ENCODE data around the gene RPS6KA1. TPM values are rescaled to one million over a fixed set of nuclear protein-coding genes. Genes with fewer than 3 reads are reported as not detected.
"Not testable (repeated sequence)": the region's sequence is repeated elsewhere in the genome, so short reads cannot be mapped to it uniquely, and the experiment has no call there.

RPS6KA1 gene
- 27.3 TPM for total RNA-seq

DNA sequence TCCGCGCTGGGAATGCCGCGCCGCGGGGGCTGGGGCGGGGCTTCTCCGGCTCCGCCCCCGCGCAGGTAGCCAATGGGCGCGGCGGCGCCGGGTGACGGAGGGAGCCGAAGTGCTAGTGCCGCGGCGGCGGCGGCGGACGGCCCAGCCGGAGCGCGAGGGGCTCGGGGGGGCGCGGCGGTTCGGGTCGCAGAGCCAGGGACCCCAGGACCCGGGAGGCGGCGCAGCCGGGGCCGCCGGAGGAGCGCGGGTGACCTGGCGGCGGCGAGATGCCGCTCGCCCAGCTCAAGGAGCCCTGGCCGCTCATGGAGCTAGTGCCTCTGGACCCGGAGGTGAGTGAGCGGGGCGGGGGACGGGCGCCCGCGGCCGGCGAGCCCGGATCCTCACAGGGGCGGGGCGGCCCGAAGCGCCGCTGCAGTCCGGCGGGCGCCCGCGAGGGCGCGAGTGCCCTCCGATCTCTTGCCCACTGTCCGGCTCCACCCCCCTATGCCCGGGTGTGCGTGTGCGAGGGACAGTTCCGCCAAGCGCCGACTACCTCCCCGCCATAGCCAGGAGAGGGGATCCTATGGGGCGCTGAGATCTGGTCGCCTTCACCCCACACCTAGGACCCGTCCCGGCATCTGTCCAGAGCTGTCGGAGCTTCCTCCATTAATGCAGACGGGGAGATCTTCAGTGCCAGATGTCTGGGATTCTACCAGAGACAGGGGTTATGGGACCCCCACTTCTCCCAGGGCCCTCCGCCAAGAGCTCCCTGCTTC, at the start of gene RPS6KA1:
Gene RPS6KA1, plus strand, starts transcription at position 107 of the 755 bp plus-strand sequence. Its CDS starts 160 bp downstream, at position 267.
- ATAC-seq: peak; percentile 25

DNA sequence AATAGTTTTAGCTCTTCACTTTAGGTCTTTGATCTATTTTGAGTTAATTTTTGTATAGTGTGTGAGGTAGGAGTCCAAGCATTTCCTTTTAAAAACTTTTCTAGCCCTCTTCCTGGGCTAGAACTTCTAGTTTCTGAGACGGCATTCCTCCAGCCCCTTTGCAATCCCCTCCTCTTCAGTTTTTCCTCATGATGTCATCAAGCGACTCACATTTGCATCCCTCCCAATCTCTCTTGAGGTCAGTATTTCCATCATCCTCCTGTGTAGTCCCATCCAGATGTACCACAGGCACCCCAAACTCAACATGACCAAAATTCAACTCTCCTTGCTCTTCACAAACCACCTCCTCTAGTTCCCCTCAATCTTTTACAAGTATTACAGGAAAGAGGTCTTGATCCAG, 46.6 kb upstream of the RPS6KA1 start:
- ATAC-seq: no peak

DNA sequence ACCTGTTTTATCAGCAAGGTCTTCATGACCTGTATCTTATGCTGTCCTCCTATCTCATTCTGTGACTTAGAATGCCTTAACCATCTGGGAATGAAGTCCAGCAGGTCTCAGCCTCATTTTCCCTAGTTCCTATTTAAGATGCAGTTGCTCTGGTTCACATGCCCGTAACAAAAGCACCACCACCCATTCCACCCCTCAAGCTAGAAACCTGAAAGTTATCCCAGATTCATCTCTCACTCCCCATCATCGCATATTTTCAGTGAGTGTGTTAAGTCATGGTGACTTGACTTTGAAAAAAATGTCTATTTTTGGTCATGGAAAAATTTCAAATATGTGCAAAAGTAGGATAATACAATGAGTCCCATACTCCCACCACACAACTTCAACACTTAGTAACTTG, 45.6 kb upstream of the RPS6KA1 start:
- no peak for ATAC-seq

DNA sequence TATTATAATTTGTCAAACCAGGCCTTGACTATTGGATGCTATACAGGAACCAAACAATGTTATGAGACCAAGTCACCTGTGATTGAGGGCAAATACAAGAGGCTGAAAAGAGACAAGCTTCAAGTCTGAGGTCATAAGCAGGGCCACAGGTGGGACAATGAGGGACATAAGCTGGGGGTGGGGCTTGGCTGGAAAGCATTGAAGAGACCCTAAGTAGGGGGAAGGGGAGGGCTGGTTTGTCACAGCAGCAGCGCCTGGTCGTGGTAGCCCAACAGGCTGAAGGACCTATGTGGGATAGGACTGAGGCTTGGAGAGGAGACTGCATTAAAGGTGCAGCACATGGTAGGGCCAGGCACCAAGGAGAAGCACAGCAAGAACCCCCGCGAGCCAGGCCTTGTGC, 39.4 kb upstream of the RPS6KA1 start:
- no peak for ATAC-seq

DNA sequence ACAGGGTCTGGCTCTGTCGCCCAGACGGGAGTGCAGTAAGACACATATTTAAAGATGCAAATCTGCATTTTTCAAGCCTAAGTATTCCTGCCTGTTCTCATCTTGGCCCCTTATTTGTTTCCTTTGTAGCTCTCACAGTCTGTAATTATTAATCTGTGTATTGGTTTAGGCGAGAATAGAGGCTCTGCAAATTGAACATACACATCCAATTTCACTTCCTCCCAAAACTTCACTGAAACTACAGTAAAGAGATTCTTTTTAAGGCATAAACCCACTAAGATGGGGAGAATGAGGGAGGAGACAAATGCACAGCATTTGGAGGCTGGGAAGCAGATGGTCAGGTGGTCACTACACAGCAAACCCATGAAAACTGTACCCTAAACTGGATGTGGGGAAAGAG, 36.3 kb upstream of the RPS6KA1 start:
- no peak for ATAC-seq

DNA sequence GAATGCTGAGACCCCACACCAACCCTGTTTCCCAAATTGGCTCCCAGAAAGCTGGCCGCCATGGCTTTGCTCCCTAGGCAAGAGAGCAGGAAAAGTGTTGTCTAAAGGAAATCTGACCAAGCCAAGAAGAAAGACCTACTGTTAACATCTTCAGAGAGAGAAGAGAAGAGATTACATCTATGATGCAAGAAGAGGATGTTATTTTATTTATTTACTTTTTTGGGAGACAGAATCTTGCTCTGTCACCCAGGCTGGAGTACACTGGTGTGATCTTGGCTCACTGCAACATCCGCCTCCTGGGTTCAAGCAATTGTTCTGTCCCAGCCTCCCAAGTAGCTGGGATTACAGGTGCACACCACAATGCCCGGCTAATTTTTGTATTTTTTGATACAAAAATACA, 35.6 kb upstream of the RPS6KA1 start:
- no peak for ATAC-seq

DNA sequence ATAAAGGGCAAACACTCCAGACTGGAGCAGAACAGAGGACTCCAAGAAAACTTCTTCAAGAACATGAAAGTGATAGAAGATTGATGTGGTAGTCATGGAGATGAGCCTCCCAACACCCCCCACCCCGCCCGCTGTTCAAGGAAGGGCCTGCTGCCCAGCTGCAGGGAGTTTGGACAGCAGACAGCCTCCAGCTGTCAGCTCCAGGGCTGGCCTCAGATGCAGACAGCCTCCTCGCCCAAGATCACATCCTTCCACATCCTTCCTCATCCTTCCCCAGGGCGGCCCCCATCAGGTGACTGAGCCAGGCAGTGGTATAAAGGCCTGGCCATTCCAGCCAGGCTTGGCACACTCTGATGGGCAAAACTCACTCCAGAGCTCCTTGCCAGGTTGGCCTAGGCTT, 32.7 kb upstream of the RPS6KA1 start:
- ATAC-seq: no peak

DNA sequence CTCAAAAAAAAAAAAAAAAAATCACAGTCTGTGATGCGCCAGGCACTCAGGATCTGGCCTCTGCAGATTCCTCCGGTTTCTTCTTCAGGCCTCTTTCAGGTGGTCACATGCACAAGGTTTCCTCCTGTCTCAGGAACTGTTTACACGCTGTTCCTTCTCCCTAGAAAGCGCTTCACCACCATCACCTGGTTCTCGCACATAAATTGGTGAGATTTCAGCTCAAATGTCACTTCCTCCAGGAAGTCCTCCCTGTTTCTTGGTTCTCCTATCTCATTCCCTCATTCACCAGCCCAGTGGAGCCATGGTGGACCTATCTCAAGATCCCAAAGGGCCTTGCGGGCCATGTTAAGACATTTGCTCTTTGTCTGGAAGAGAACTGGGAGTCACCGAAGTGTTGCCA, 30.7 kb upstream of the RPS6KA1 start:
- ATAC-seq: no peak

DNA sequence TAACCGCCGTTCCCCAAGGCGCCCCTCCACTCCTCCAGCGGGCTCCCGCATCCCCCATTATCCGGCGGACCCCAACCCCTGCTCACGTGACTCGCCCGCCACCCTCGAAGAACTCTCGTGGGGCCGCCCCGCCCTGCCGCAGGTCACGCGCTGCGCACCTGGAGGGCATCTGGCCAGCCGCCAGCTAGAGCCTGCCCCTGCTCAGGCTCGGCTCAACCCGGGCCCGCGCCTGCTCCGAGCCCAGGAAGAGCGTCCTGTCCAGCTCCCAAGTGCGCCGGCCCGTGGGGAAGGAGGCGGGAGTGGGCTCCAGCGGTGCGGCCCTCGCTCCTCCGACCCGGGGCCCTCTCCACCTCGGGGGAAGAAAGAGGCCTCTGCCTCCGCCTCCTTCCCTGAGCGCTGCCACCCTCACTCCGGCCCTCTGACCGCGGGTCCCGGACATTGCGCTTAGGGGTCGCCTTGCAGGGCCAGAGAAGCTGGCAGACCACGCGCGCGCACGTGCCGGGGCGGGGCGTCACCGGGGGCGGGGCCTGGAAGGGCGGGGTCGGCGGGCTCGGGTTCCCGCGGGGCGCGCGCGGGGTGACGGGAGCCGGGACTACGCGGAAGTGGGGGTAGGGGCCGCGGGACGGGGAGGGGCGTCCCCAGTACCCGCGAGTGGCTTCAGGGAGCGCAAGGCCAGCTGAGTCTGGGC, 28.9 kb upstream of the RPS6KA1 start:
- peak; percentile 89 for ATAC-seq

DNA sequence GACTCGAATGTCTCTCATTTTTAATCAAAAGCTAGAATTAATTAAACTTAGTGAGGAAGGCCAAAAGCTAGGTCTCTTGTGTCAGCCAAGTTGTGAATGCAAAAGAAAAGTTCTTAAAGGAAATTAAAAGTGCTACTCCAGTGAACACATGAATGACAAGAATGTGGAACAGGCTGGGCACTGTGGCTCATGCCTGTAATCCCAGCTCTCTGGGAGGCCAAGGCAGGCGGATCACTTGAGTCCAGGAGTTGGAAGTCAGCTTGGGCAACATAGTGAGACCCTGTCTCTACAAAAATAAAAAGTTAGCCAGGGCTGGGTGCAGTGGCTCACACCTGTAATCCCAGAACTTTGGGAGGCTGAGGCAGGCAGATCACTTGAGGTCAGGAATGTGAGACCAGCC, 18.9 kb upstream of the RPS6KA1 start:
- ATAC-seq: not testable (repeated sequence)

DNA sequence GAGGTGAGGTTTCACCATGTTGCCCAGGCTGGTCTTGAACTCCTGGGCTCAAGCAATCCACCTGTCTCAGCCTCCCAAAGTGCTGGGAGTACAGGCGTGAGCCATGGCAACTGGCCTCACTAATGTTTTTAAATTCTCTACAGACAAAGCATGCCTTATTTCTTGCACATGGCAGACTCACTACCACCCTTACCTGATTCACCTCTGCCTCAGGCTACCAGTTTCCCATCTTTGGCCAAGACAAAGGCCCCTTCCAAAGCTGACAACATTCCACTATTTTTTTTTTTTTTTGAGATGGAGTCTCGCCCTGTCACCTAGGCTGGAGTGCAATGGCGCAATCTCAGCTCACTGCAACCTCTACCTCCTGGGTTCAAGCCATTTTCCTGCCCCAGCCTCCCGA, 13.7 kb upstream of the RPS6KA1 start:
- not testable (repeated sequence) for ATAC-seq

DNA sequence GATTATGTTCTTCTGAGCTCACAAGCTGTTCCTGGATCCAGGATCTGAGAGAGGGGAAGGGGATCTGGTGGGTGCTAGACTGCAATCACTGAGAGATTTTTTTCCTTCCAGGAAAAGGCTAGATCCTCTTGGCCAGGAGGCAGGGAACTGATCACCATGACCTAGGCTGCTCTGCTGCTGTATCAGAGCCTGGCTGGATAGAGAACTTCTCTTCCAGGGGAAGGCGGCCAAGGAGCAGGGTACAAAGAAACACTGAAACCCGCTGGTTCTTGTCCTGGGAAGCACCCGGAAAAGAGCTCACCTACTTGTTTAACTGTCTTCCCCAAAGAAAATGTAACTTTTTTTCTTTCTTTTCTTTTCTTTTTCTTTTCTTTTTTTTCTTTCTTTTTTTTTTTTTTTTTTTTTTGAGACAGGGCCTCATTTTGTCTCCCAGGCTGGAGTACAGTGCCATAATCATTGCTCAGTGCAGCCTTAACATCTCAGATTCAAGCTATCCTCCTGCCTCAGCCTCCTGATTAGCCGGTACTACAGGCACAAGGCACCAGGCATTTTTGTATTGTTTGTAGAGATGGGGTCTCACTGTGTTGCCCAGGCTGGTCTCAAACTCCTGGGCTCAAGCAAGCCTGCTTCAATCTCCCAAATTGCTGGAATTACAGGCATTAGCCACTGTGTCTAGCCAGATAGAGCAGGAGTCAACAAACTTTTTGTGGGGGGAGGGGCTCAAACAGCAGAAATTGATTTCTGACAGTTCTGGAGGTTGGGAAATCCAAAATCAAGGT, 12.4 kb upstream of the RPS6KA1 start:
- no peak for ATAC-seq

DNA sequence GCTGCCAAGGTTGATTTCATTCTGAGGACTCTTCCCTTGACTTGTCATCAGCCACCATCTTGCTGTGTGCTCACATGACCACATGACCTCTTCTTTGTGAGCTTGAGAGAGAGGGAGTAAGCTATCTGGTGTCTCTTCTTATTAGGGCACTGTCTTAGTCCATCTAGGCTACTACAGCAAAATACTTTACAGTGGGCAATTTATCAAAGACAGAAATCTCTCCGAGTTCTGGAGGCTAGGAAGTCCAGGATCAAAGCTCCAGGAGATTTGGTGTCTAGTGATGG, 11.9 kb upstream of the RPS6KA1 start:
- ATAC-seq: no peak

DNA sequence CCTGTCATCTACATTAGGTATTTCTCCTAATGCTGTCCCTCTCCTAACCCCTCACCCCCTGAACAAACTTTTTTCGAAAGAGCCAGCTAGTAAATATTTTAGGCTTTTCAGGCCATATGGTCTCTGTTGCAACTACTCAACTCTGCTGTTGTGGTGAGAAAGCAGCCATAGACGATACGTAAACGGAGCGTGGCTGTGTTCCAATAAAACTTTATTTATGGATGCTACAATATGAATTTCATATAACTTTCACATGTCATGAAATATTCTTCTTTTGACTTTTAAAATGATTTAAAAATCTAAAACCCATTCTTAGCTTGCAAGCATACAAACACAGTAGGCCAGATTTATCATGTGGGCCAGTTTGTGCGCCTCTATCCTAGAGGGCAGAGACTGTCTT, 11.2 kb upstream of the RPS6KA1 start:
- no peak for ATAC-seq

DNA sequence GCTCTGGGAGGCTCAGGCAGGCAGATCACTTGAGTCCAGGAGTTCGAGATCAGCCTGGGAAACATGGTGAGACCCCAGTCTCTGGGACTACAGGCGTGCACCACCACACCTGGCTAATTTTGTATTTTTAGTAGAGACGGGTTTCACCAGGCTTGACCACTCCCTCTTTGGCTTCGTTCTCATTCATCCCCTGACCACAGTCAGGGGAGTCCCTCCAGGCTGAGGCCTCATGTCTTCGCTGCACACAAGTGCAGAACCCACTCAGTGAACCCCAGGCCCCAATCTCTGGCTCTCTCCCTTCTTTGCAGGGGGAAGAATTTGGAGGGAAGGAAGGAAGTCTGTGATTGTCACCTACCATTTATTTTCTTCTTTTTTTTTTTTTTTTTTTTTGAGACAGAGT, 9.2 kb upstream of the RPS6KA1 start:
- ATAC-seq: no peak

DNA sequence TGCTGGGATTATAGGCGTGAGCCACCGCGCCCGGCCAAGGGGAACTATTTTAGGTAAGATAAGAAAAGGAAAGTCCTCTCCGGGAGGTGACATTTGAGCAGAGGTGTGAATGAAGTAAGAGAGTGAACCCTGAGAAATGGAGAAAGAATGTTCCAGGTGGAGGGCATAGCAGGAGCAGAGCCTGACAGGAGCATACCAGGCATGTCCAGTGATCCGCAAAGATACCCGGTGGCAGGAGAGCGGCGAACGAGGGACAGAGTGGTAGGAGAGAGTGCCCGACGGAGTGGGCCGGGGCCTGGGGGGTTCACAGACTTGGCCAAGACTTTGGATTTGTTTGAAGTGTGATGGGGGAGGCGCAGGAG, 7.9 kb upstream of the RPS6KA1 start:
- ATAC-seq: no peak

DNA sequence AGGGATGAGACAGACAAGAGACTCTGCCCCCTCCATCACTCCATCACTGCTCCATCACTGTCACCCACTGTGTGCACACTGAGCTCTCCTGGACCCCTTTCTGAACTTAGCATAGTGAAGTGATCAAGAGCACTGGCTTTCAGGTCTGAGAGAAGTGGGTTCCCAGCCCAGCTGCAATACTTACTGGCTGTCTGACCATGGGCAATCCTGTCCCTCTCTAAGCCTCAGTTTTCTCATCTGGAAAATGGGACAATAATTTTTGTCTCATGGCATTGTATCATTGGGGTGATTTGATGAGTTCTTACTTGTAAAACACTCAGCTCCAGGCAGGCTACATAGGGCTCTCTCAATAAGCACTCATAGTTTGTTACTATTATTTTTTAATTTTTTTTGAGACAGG, 7.5 kb upstream of the RPS6KA1 start:
- ATAC-seq: no peak

DNA sequence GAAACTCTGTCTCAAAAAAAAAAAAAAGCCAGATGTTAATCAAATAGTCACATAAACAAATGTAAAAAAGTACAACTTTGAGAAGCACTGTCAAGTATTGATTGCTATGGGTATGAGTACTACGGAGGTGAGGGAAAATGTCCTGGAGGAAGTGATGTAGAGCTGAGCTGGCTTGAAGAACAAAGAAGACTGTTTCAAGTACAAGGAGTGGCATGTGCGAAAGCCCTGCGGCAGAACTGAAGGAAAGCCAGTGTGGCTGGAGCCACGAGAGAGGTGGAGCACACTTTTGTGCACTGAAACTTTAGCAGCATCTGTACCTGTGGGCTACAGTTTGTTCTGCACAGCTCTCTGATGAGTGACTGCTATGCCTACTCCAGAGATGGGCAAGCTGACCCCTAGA, 5.4 kb upstream of the RPS6KA1 start:
- ATAC-seq: peak; percentile 90

DNA sequence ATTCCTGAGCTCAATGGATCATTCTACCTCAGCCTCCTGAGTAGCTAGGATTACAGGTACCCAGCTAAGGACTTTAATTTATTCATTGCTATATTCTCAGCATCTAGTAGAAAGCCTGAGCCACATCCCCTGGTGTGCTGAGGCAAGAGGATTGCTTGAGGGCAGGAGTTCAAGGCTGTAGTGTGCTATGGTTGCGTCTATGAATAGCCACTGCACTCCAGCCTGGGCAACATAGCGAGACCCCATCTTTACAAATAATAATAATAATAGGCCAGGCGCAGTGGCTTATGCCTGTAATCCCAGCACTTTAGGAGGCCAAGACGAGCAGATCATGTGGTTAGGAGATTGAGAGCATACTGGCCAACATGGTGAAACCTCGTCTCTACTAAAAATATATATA, 3.3 kb upstream of the RPS6KA1 start:
- ATAC-seq: no peak

DNA sequence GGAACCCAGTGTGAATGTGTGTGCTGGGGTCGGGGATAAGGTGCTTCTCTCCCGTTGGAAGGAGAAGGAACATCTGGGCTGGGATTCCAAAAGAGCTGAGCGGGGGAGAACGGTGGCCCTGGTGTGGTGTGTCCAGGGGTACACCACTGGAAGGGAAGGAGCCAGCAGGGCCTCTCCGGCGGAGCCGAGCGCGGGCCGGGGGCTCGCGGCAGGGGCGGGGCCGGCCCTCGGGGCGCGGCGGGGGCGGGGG, 231 bp upstream of the RPS6KA1 start:
- no peak for ATAC-seq

DNA sequence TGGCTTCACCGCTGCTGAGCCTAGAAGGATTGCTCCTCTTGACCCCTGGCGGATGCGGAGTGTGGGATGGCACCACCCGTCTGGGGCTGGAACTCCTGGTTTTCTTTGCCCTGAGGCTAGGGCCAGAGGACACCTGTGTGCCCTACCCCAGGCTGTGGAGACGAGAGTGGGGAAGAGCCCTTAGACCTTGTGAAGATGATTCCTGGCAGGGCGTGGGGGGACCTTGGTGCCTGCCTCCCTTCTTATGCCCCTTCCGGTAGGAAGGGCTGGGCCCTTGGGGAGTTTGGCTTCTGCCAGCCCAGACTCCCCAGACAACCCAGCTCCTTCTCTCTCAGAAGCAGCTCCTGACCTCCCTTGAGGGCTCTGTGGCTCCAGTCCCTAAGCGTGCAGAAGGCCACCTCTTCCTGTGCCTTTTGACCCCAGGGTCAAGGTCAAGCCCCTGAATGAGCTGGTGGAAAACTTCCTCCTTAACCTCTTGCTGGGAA, 891 bp downstream of the RPS6KA1 start:
- peak; percentile 2 for ATAC-seq

DNA sequence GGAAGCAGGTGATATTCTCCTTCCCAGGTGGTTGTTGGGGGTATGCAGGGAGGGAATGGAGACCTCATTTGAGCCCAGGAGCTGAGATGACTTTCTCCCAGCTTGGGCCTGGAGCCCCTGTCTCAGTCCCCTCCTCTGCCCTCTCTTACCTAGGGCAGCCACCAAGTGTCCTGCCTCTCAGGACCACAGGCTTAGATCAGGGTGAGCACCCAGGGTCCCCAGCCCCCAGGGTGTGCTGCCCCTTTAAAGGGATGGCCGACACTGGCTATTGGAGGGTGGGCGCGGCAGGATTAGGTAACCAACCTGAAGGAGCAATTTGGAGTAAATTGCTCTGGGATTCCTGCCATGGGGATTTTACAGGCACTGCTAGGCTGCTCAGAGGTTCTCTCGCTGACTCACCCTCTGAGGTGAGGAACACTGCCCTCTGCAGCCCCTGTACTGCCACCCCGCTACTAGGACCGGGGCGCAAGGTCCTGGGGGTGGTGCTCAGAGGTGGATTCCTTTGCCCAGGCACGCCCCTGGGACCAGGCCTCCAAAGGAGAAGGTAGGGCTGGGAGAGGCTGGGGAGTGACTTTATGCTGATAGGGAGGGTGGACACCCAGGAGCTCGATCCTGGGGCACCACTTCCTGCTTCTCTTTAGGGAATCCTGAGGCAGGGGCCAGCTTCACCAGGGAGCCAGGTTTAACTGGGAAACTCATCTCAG, 1.5 kb downstream of the RPS6KA1 start:
- peak; percentile 84 for ATAC-seq

DNA sequence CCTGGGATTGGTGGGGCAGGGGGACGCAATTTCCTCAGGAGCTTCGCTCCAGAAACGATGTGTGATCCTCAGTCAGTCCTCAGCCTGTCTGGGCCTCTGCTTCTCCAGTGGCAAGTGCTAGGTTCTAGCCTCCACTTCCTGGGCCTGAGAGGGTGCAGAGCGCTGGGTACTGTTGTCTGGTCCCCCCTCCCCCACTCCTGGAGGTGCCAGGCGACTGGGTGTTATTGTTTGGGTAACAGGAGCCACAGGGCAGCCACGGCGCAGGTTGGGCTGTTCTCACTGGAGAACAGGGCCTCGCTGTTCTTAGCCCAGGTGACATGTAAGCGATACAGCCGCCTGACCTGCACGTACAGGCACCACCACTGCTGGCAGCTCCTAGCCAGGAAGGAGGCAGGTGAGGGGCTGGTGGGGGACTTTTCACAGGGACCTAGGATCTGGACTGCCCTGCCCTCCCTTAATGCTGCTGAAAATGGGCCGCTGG, 2.1 kb downstream of the RPS6KA1 start:
- ATAC-seq: peak; percentile 39

Data from esophagus mucosa (tissue), 1 donor.